HG02798 (cell line): ENCODE results near the gene PPIL1.
A peak's percentile ranks its signal among the peaks of the same experiment; 100 is the strongest.
"Not testable (repeated sequence)": the region's sequence is repeated elsewhere in the genome, so short reads cannot be mapped to it uniquely, and the experiment has no call there.

ENCODE experiments used
- ATAC-seq: cut with Tn5 transposase; IDR thresholded peaks from one replicate; pipeline ENCODE4 v1.9.1; 2021; ENCODE audit warnings: mild to moderate bottlenecking; ENCODE audit not compliant: unreplicated experiment, poor library complexity

The PPIL1 gene

GRCh38 chr6:36874443-36875249, at the start of gene PPIL1:
Gene PPIL1, minus strand, starts transcription at chr6:36874803. Its CDS starts 31 bp downstream, at chr6:36874772.
- peak; percentile 84 for ATAC-seq

- no peak for ATAC-seq
Measured at GRCh38 chr6:36924131-36924530, 49.5 kb upstream of the PPIL1 start.

- no peak for ATAC-seq
Measured at GRCh38 chr6:36920546-36920945, 45.9 kb upstream of the PPIL1 start.

- no peak for ATAC-seq
Measured at GRCh38 chr6:36920049-36920448, 45.4 kb upstream of the PPIL1 start.

GRCh38 chr6:36917541-36918193, 43.1 kb upstream of the PPIL1 start:
- ATAC-seq = no peak

GRCh38 chr6:36916126-36916525, 41.5 kb upstream of the PPIL1 start:
- no peak for ATAC-seq

GRCh38 chr6:36915599-36915998, 41.0 kb upstream of the PPIL1 start:
- no peak for ATAC-seq

GRCh38 chr6:36914227-36914794, 39.7 kb upstream of the PPIL1 start:
- no peak for ATAC-seq

GRCh38 chr6:36913082-36913481, 38.5 kb upstream of the PPIL1 start:
- peak; percentile 4 for ATAC-seq

- ATAC-seq = peak; percentile 89
Measured at GRCh38 chr6:36912586-36912985, 38.0 kb upstream of the PPIL1 start.

- peak; percentile 6 for ATAC-seq
Measured at GRCh38 chr6:36912030-36912454, 37.4 kb upstream of the PPIL1 start.

- ATAC-seq = no peak
Measured at GRCh38 chr6:36908747-36909146, 34.1 kb upstream of the PPIL1 start.

GRCh38 chr6:36907781-36908180, 33.2 kb upstream of the PPIL1 start:
- no peak for ATAC-seq

- no peak for ATAC-seq
Measured at GRCh38 chr6:36906539-36907325, 32.1 kb upstream of the PPIL1 start.

- no peak for ATAC-seq
Measured at GRCh38 chr6:36904851-36905393, 30.3 kb upstream of the PPIL1 start.

- ATAC-seq = no peak
Measured at GRCh38 chr6:36904114-36904513, 29.5 kb upstream of the PPIL1 start.

GRCh38 chr6:36897609-36898008, 23.0 kb upstream of the PPIL1 start:
- no peak for ATAC-seq

GRCh38 chr6:36893976-36894932, 19.7 kb upstream of the PPIL1 start:
- ATAC-seq = no peak

- ATAC-seq = not testable (repeated sequence)
Measured at GRCh38 chr6:36891153-36891552, 16.6 kb upstream of the PPIL1 start.
